Measurements from ENCODE around the gene AEBP1.
"Not testable (repeated sequence)": the region's sequence is repeated elsewhere in the genome, so short reads cannot be mapped to it uniquely, and the experiment has no call there.

AEBP1 gene

GRCh38 chr7:44121761-44122420 is 17.7 kb downstream of the AEBP1 start:
- DNase-seq, result no peak

- no peak for DNase-seq
Measured at GRCh38 chr7:44122529-44122928, 18.4 kb downstream of the AEBP1 start.

- peak; percentile 99 for DNase-seq
Measured at GRCh38 chr7:44123190-44124003, 19.3 kb downstream of the AEBP1 start, which contains the start of gene POLD2. POLD2 (minus strand) TSS chr7:44123548; CDS start chr7:44122053, 1,495 bp downstream.

GRCh38 chr7:44124822-44125202 is 20.7 kb downstream of the AEBP1 start:
- no peak for DNase-seq

GRCh38 chr7:44126574-44126973 is 22.4 kb downstream of the AEBP1 start:
- not testable (repeated sequence) for DNase-seq

- no peak for DNase-seq
Measured at GRCh38 chr7:44127161-44127560, 23.0 kb downstream of the AEBP1 start.

- no peak for DNase-seq
Measured at GRCh38 chr7:44128721-44129582, 24.8 kb downstream of the AEBP1 start.

GRCh38 chr7:44131173-44132029 is 27.3 kb downstream of the AEBP1 start:
- peak; percentile 14 for DNase-seq

GRCh38 chr7:44132039-44132438 is 27.9 kb downstream of the AEBP1 start:
- DNase-seq, result no peak

- no peak for DNase-seq
Measured at GRCh38 chr7:44133295-44133694, 29.1 kb downstream of the AEBP1 start.

- no peak for DNase-seq
Measured at GRCh38 chr7:44134943-44135628, 30.9 kb downstream of the AEBP1 start.

GRCh38 chr7:44136731-44137130 is 32.6 kb downstream of the AEBP1 start:
- DNase-seq, result no peak

- no peak for DNase-seq
Measured at GRCh38 chr7:44138698-44139097, 34.6 kb downstream of the AEBP1 start.

GRCh38 chr7:44139311-44140010 is 35.3 kb downstream of the AEBP1 start:
- DNase-seq, result no peak

GRCh38 chr7:44140341-44140740 is 36.2 kb downstream of the AEBP1 start:
- no peak for DNase-seq

- no peak for DNase-seq
Measured at GRCh38 chr7:44141221-44141850, 37.2 kb downstream of the AEBP1 start, which contains the start of gene MYL7. MYL7 (minus strand) TSS chr7:44141332; CDS start chr7:44141305, 27 bp downstream.

- DNase-seq, result no peak
Measured at GRCh38 chr7:44142028-44142427, 37.9 kb downstream of the AEBP1 start.

GRCh38 chr7:44143646-44144250 is 39.6 kb downstream of the AEBP1 start:
- no peak for DNase-seq

- DNase-seq, result no peak
Measured at GRCh38 chr7:44144426-44144967, 40.4 kb downstream of the AEBP1 start.
